VCaP (cell line): Measurements from ENCODE around the gene MACO1.
A peak's percentile ranks its signal among the peaks of the same experiment; 100 is the strongest.

Source experiments
- H3K27ac ChIP-seq: fragments of 450-650 bp; 2 replicates; pipeline ENCODE4 v1.5.1; 2017
- CTCF ChIP-seq: fragments of 450-650 bp; conservative IDR thresholded peaks from 2 replicates; pipeline ENCODE4 v1.5.1; 2017; ENCODE audit warnings: mild to moderate bottlenecking, moderate library complexity

The MACO1 gene

GRCh38 chr1:25519624-25520023, 88.9 kb downstream of the MACO1 start:
- no peak for TF ChIP-seq CTCF
- no peak overlapping the region for H3K27ac ChIP-seq

- no peak overlapping the region for H3K27ac ChIP-seq
- peak; percentile 85 for TF ChIP-seq CTCF
These were observed 89.9 kb downstream of the MACO1 start for GRCh38 chr1:25520446-25521061.

GRCh38 chr1:25522031-25522655, 91.4 kb downstream of the MACO1 start:
- H3K27ac ChIP-seq = no peak overlapping the region
- no peak for TF ChIP-seq CTCF

- TF ChIP-seq CTCF = peak; percentile 53
- no peak overlapping the region for H3K27ac ChIP-seq
These were observed 92.8 kb downstream of the MACO1 start for GRCh38 chr1:25523542-25523941.

- H3K27ac ChIP-seq = no peak overlapping the region
- no peak for TF ChIP-seq CTCF
These were observed 94.1 kb downstream of the MACO1 start for GRCh38 chr1:25524568-25525360.

- no peak for TF ChIP-seq CTCF
- no peak overlapping the region for H3K27ac ChIP-seq
These were observed 94.6 kb downstream of the MACO1 start for GRCh38 chr1:25525361-25525688.

GRCh38 chr1:25526753-25527152, 96.1 kb downstream of the MACO1 start:
- no peak for TF ChIP-seq CTCF

More at GRCh38 chr1:25526753-25527152, 96.1 kb downstream of the MACO1 start:
- H3K27ac ChIP-seq = no peak overlapping the region
